GM18505 (cell line): Measurements from ENCODE around the gene AQP10.
"Not testable (repeated sequence)": the region's sequence is repeated elsewhere in the genome, so short reads cannot be mapped to it uniquely, and the experiment has no call there.

Experiments
- ATAC-seq: cut with Tn5 transposase; IDR thresholded peaks from one replicate; pipeline ENCODE4 v1.9.1; 2021; ENCODE audit not compliant: unreplicated experiment
- POLR2A ChIP-seq: IDR thresholded peaks from 4 replicates; pipeline ENCODE4 v1.6.1; 2011; ENCODE audit warnings: borderline replicate concordance; ENCODE audit not compliant: insufficient read depth, insufficient read length; ENCODE audit errors: extremely low read depth

Gene AQP10

DNA sequence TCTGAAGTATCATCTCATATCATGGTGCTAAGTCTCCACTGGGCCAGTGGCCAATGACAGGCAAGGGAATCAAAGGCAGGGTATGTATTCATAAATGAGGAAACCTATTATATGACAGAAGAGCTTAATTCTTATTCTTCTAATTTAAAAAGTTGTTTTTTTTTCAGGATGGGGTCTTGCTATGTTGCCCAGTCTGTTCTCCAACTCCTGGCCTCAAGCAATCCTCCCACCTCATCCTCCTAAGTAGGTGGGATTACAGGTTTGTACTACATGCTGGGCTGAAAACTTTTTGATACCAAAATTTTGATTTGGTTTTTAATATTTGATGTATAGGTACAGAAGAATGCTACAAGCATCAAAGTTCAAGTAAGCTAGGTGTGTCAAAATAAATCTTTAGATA is 39.4 kb downstream of the AQP10 start:
- no peak for ATAC-seq
- no peak for TF ChIP-seq POLR2A

GRCh38 chr1:154360881-154361280 is 40.0 kb downstream of the AQP10 start:
- not testable (repeated sequence) for ATAC-seq

DNA sequence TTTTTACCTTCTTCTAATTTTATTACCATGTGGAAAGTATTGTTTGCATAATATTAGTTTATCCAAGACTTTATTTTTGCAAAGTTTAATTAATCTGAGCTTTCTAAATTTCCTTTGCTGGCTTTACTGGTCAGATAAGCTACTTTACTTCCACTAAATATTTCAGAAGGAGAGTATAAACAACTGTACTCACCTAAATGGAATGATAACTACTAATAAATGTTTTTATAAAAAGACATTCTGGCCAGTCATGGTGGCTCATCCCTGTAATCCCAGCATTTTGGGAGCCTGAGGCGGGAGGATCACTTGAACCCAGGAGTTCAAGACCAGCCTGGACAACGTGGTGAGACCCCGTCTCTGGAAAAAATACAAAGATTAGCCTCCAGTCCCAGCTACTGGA is 40.5 kb downstream of the AQP10 start:
- no peak for ATAC-seq
- TF ChIP-seq POLR2A, result no peak

DNA sequence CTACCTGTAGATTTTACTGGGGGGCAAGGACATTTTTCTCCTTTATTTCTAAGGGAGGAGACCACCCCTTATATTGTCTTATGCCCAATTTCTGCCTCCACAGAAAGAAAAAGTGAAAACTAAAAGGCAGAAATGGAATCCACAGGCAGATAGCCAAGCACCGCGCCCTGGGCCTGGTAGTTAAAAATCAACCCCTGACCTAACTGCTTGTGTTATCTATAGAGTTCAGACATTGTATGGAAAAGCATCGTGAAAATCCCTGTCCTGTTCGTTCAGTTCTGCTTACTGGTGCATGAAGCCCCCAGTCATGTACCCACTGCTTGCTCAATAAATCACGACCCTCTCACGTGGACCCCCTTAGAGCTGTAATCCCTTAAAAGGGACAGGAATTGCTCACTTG is 50.5 kb downstream of the AQP10 start:
- no peak for TF ChIP-seq POLR2A
- no peak for ATAC-seq

DNA sequence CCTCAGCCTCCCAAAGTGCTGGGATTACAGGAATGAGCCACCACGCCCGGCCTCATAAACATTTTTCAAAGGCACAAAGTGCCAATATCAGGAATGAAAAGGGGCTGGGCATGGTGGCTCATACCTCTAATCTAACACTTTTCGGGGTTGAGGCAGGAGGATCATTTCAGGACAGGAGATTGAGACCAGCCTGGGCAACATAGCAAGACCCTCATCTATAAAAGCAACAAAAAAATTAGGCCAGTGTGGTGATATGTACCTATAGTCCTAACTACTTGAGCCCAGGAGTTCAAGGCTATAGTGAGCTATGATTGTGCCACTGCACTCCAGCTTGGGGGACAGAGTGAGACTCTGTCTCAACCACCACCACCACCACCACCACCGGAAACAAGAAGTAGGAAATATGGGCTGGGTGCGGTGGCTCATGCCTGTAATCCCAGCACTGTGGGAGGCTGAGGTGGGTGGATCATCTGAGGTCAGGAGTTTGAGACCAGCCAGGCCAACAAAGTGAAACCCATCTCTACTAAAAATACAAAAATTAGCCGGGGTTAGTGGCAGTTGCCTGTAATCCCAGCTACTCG is 53.0 kb downstream of the AQP10 start:
- not testable (repeated sequence) for ATAC-seq
